GM18502 (cell line): ENCODE results near the gene HEATR1.

Experiments used
- ATAC-seq: cut with Tn5 transposase; IDR thresholded peaks from one replicate; pipeline ENCODE4 v1.9.1; 2021; ENCODE audit warnings: mild to moderate bottlenecking; ENCODE audit not compliant: unreplicated experiment, poor library complexity

HEATR1 gene

DNA sequence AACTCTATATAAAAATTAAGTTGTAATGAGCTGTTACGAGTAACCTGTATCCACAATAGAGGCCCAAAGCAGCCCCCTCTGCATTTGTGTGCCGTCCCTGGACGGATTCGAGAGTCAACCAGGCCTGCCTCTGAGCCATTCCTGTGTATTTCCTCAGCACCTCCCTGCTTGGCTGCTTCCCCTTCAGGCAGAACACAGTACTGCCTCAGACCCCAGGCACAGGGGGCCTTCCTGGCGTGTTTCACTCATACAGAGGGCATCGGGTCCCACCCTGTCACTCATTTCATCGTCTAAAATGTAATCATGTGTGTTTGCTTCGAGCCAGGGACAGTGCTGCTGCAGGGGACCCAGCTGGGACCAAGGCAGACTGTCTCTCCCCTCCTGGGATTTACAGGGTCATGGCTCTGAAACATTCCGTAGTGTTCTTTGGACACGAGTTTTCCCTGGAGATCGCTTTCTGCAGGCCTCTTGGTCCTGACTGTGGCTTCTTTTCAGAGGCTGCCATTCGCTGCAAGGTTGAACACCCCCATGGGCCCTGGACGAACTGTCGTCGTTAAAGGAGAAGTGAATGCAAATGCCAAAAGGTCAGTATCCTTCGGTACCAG is 61.1 kb downstream of the HEATR1 start:
- no peak for ATAC-seq

DNA sequence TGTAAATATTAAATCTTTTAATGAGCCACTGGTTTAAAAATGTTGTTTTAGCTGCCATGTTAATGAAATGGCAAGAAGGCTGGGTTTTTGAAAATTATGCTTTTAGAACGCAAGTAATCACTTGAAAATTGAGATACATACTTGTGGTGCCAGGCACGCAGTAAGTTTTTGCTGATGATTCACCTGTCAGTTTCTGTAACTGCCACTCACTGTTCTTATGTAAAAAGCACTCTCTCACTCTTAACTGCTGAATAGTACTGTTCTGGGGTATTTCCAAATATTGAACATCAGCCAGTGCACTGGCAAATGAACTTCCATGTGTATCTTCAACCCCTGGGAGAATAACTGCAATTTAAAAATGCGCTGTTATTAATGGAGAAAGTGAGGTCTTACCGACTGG is 62.6 kb downstream of the HEATR1 start:
- ATAC-seq, result no peak

DNA sequence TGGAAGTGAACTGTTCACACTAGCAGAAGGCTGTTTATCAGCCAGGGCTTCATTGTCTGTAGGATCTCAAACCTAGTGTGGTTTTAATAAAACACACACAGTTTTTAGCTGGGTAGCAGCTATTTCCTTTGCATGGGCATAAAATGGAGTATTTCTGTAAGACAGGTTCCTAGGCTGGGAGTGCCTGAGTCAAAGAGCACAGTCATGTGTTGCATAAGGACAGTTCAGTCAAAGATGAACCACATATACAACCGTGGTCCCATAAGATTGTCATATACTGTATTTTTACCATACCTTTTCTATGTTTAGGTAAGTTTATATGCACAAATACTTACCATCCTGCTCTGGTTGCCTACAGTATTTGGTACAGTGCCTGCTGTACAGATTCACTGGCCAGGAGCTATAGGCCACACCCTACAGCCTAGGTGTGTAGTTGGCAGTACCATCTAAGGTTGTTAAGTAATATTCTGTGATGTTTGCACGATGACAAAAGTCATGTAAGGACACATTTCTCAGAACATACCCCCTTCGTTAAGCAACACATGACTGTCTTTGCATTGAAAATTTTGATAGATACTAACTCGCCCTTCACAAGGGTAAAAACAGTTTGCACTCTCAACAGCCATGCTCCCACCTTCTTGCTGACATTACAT is 63.4 kb downstream of the HEATR1 start:
- no peak for ATAC-seq

DNA sequence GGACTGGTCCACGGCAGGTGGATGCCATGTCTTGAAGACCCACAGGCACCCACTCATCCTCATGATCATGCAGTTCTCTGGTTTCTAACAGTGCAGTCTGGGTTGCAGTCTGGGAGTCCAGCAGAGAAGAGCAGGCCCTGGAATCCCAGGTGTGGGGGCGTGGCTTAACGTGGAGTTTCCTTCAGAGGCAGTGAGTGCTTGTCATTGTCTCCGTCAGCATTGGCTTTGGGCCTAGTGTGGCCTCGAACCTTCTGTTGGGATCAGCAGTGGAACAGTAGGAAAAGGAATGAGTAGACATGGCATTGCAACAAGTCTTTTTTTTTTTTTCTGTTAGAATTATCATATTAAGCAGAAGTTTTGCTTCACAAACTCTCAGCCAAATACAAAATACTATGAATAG is 67.8 kb downstream of the HEATR1 start:
- ATAC-seq, result no peak

DNA sequence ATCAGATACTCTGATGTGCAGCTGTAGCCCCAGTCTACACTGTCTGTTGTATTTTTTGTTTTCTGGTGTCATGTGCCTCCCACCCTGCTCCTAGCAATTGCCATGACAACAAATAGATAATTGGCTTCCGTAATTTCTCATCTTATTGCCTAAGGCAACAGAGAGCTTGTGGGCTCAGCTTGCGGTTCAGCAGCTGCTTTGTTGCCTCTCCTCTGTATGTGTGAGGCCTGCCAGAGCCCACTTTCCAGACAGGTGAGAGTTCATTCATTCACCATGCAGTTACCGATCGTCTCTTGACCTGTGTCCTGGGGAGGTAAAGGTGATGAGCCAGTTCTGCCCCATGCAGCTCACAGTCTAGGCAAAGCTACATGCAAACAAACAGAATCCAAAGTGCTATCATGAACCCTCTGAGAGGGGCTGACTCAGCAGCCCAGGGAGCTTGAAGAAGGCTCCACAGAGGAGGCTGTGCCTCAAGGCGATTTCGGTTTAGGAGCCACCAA is 68.6 kb downstream of the HEATR1 start:
- no peak for ATAC-seq

DNA sequence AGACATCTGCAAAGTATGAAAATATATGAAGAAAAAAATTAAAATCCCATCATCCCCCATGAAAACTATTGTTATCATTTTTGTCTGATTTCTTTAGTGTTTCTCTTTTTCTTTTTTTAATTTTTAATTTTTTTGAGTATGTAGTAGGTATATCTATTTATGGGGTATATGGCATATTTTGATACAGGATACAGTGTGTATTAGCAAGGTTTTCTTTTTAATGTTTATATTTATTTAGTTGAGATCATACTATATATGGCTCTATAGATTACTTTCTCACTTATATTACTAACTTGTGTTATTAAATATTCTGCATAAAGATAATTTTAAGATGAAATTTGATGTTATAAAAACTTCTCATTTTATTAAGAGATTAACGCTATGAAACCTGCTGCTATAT is 69.1 kb downstream of the HEATR1 start:
- ATAC-seq, result no peak

DNA sequence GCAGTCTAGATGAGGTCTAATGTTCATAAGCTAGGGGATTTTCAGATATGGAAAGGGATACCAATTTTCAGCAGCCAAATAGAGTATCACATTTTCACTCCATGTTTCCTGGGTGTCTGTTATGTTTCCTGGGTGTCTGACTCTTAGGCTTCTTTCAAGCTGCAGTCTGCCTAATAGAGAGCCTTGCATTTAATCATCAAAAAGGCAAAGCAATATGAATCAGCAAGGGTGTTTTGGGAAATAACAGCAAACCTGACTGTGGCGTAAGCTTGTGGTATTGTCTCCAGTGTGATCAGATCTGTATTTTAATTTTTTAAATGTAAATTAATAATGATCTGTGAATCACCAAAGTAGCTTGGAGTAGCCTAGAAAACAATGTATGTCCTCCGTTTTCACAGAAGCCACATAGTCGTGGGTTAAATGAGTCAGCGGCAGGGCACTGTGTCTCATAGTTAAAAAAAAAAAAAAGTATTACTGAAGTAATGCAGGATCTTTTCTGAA is 70.1 kb downstream of the HEATR1 start:
- no peak for ATAC-seq

DNA sequence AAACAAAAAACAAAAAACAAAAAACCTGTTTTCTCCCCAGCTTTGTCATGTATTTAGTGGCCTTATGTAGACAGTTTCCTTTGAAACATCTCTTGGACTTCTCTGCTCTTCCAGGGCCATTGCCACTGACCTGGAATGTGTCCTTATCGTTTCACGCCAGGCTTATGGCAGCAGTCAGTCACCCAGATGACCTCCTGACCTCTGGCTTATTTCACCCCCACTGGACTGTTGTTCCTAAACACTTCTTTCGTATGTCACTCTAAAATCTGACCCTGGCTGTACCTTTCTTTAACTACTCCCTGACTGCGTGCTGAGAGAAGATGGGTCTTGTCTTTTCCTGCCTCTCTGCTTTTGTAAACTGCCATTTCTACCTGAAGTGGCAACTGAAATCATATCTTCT is 71.5 kb downstream of the HEATR1 start:
- ATAC-seq, result no peak

DNA sequence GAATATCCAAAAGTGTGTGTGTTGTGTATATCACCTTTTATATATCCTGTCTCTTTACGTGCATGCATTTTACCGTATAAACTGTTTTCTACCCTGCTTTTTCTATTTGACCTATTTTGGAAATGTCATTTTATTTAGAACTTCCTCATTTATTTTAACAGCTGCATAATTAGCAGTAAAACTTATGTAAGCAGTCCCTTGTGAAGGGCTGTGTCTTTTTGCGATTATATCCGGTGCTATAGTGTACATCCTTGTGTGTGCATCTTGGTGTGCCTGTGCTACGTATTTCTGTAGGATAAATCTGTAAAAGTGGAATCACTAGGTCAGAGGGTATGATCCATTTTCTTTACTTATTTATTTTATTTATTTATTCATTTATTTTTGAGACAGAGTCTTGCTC is 73.4 kb downstream of the HEATR1 start:
- no peak for ATAC-seq

DNA sequence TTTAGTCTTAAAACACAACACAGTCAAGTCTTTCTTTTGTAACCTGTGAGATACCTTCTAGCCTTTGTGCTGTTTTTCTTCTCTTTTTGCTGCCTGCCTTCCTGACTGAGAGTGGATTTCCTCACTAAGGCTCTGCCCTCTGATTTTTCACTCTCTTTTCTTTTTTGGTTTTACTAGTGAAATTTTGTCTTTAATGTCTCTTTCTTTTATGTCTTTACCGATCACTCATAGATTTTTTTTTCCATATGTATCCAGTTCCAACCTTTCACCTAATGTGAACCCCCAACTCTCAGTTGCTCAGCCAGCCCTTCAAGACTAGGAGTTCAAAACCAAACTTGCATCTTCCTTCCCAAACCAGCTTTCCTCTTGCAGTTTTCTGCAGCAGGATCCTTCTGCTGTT is 74.0 kb downstream of the HEATR1 start:
- ATAC-seq, result no peak

DNA sequence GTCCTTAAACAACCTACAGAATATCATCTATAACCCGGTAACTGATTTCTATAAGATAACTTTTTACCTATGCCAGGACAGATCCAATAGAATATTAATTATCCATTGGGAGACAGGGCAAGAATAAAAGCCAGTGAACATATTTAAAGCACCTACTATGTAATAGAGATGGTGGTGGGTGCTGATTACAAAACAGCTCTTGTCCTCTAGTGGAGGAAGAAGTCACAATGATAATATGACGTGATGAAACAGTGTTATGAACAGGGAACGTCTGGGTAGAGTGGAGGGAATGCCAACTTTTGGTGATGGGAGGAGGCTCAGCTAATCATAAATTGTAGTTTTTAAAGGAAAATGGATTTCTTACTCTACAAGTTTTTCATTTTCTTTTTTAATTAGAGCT is 78.2 kb downstream of the HEATR1 start:
- ATAC-seq, result no peak

DNA sequence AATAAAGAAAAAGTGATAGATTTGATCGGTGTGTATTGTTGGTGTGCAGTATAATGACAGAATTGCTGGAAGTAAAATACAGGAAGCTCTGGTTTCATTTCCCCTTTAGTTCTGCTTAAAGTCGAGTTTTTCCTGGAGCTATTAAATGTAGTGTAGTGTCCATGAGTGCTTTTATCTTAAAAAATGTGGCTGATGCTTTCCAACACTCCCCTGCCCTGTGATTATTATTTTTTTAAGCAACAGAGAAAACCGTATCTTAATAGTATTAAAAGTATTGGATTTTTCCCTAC is 79.5 kb downstream of the HEATR1 start:
- peak; percentile 3 for ATAC-seq

DNA sequence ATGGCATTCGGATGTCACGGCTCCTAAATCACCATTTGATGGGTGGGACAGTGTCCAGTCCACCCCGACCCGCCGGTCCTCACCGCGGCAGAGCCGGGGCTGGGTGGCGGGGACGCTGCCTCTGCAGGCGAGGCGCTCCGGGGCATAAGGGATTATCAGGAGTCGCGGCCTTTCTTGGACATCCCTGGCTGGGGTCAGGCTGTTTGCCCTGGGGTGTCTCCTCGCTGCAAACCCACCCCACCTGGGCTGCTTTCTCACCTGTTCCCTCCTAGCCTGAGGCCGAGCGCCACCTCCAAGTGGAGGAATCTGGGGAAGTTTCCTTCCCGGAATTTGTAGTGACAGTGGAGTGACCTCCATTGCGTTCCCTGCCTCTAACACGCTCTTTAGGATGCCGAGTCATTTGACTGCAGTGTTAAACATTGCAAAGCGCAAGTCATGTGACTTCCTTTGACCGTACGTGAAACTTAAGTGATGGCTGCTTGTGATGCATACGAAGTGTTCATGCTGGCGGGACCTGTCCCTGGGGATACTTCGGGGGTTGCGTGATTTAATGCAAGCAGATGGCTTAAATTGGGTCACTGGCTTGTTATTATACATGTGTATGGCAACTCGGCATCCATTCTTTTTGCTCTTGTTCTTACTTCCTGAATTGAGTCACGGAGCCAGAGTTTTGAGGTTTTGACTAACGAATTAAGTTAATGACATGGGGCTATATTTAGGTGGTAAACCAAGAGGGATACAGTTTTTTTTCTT is 80.0 kb downstream of the HEATR1 start:
- peak; percentile 89 for ATAC-seq

DNA sequence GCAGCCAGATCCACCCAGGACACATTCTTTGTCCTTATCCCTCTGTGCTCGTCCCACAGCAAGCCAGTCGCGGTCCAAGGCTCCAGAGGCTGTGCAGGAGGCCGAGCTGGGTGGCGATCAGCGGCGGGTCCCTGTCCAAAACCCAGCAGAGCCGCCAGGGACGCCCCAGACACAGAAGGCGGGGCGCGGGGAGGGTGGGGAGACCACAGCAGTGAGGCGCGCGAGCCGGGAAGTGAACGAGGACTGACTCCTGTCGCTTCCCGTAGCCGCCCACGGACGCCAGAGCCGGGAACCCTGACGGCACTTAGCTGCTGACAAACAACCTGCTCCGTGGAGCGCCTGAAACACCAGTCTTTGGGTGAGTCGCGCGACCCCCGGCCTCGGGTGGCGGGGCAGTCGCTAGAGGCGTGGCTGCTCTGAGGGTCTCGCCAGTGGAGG is 80.6 kb downstream of the HEATR1 start, which contains the start of gene LGALS8:
Gene LGALS8 (plus strand): TSS at position 279 of the 438 bp plus-strand sequence. CDS start 2,089 bp downstream, outside the sequence.
- ATAC-seq, result peak; percentile 69

DNA sequence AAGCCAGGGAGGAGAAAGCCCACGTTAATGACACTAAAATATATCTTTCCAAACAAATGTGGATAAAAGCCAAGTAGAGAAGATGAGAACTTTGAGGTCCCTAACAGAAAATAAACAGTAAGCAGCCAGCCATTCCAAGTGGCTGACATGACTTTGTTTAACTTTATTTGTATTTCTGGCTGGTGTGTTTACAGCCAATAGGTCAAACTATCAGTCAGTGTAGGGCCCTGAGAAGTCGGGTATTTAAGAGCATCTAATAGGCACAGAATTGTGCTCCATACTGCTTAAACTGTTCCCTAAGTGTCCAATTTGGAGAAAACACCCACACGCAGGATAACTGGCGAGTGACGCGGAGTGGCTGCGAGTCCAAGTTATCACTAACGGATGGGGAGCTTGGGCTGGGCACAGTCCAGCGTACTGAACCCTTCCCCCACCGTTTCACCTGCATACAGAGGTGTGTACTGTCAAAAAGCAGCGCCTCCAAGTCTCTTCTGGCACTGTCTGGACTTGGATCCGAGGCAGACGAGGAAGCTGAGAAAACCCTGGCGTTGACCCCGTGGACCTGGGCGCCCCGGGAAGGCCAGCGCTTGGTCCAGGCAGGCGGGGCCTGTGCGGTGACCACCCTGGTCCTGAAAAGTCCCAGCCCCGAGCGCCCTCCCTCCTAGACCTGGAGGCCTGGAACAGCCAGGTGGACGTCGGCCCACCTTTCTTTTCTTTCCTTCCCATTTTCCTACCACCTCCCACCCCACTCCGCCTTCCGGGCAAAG is 81.2 kb downstream of the HEATR1 start:
- no peak for ATAC-seq

DNA sequence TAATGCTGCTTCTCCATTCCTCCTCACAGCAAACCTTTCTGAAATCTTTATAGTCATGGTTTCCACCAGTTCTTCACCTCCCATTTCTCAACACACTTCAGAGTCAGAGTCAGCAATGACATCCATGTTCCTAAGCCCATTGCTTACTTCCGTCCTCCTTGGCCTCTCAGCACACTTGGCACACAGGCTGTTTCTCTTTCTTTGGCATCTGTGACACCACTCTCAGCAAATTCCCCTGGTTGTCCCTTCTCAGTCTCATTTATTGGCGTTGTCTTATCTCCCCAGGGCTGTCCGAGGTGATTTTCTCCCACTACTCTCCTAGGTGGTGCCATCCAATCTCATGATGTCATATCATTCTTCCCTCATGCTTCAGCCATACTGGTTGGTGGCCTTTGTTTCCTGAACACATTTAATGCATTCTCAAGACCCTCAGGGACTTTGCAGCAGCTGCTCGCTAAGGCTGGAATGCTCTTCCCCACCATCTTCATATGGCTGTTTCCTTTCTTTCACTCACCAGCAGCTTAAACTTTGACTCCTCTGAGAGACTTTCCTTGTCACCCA is 83.8 kb downstream of the HEATR1 start:
- no peak for ATAC-seq

DNA sequence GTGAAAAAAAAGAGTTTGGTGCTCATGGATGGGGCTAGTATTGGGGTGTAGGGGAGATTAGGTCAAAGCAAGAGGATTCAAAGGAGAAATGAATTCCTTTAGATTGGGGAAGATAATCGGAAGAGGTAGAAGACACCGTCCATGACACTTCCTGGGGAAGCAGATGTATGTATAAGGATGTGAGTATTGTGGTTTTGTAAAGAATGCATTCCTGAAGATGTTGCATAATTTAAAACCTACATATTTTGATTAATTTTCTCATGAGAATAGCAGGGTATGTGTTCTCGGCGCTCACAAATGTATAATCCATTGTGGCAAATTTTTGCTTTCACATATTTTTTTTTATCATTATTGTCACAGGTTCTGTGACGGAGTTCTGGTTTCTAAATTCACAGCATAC is 86.0 kb downstream of the HEATR1 start:
- no peak for ATAC-seq

DNA sequence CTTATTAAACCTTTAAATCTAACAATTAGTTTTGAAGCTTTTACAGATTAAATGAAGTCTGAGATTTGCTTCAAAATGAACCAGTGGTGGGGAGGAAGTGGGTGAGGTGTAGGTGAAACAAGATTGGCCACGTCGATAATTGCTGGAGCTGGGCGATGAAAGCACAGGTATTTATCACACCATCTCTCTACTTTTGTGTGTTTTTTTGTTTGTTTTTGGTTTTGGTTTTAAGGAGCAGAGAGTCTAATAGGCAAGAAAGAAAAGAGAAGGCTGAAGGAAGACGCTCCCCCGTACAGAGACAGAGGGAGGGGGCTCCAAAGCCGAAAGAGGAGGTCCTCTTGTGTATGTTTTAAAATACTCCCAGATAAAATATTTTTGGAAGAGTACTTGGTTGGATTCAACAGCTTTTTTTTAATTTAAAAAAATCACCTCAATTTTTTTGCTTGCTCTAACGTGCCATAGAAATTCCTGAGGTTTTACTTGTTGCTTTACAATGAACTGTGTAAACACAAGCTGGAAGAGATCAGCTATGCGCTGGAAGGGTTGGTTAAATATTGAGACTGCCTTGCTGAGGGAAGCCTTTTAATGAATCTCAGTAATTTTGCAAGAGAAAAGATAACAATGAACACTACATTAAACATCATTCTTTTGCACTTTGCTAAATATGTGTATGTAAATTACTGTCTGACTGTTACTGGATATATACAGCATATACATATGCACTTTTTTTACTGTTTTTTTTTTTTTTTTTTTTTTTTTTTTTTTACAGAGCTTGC is 87.2 kb downstream of the HEATR1 start:
- no peak for ATAC-seq

DNA sequence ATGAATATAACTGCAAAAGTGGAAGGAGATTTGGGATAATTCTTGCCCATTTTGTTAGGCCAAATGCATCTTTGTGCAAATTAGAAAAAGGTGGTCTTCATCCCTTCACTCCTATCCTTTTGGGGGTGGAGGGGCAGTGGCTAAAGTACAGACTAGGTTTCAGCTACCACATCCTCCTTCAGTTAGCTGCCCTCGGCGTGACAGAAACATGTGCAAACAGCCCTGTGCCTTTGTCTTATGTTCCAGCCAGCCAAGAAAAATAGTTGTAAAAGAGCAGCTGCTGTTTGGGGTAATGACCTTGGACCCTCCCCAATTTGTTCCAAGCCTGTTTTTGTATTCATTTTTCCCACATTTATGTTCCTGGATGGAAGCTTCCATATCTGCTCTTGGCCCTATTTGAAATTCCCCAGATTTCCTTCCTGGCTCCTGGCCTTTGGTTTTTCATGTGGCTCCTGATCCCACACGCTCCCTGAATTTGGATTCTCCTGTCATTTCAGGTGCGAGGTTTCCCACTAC is 88.8 kb downstream of the HEATR1 start:
- no peak for ATAC-seq
